Measurements from ENCODE around the gene ATXN2.
"Not testable (repeated sequence)": the region's sequence is repeated elsewhere in the genome, so short reads cannot be mapped to it uniquely, and the experiment has no call there.

ATXN2 gene, protein sequence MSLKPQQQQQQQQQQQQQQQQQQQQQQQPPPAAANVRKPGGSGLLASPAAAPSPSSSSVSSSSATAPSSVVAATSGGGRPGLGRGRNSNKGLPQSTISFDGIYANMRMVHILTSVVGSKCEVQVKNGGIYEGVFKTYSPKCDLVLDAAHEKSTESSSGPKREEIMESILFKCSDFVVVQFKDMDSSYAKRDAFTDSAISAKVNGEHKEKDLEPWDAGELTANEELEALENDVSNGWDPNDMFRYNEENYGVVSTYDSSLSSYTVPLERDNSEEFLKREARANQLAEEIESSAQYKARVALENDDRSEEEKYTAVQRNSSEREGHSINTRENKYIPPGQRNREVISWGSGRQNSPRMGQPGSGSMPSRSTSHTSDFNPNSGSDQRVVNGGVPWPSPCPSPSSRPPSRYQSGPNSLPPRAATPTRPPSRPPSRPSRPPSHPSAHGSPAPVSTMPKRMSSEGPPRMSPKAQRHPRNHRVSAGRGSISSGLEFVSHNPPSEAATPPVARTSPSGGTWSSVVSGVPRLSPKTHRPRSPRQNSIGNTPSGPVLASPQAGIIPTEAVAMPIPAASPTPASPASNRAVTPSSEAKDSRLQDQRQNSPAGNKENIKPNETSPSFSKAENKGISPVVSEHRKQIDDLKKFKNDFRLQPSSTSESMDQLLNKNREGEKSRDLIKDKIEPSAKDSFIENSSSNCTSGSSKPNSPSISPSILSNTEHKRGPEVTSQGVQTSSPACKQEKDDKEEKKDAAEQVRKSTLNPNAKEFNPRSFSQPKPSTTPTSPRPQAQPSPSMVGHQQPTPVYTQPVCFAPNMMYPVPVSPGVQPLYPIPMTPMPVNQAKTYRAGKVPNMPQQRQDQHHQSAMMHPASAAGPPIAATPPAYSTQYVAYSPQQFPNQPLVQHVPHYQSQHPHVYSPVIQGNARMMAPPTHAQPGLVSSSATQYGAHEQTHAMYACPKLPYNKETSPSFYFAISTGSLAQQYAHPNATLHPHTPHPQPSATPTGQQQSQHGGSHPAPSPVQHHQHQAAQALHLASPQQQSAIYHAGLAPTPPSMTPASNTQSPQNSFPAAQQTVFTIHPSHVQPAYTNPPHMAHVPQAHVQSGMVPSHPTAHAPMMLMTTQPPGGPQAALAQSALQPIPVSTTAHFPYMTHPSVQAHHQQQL

DNA sequence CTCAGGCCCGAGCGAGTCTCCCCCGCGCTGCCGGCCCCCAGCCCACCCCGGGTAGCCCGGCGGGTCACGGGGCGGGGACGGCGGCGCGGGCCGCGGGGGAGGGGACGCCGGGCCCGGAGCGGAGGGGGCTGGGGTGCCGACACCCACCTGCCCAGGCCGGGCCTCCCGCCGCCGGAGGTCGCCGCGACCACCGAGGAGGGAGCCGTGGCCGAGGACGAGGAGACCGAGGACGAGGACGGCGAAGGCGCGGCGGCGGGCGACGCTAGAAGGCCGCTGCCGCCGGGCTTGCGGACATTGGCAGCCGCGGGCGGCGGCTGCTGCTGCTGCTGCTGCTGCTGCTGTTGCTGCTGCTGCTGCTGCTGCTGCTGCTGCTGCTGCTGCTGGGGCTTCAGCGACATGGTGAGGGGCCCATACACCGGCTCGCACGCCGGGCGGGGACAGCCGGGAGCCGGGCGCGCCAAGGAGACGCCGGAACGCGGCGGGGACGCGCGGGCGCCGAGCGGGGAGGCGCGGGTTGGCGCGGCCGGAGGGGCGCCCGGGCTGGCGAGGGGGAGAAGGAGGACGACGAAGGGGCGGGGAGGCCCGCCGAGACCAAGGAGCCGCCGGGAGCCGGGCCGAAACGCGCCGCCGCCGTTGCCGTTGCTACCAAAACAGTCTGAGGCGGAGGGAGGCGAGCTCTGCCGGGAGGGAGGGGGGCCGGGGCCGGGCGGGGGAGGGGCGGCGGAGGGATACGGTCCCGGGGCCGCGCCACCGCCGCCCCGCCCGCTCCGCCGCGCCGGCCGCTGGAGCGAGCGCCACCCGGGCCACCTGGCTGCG, at the start of gene ATXN2:
Gene ATXN2, minus strand, starts transcription at position 679 of the 816 bp plus-strand sequence. Its CDS starts 281 bp downstream, at position 398.
- no peak for FAIRE-seq

GRCh38 chr12:111645433-111645832, 46.3 kb upstream of the ATXN2 start:
- no peak for FAIRE-seq

- FAIRE-seq = peak; percentile 58
Observed at GRCh38 chr12:111643427-111643826, 44.3 kb upstream of the ATXN2 start.

DNA sequence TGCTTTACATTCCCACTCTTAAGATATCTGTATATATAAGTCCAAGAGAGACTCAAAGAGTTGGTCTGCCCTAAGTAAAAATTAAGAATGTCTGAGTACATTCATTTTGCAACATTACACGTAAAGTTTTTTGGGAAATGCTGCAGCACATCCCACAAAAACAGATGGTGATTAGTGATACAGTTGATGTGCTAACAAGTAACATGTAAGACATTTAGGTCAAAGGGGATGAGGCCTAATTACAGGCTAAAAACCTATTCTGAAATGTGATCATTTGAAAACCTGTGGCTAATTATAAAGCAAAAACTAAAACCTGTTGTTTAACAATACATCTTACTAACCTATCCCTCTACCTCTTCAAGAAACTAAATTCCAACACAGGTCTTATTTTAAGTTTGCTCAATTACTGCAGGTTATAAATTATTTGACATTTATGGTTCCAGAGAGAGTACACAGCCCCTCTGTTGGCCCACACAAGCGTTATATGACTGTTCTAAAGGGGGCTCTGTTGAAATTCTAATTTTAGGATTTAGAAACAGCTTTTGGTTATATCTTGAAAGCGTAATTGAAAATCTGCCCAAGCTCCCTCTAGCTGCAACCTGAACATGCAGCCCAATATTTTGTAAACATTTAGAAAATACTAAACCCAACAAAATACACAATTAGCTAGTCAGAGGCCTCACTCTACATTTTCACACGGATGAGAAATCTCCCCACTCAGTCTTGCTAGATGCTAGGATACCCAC, 43.7 kb upstream of the ATXN2 start:
- FAIRE-seq = peak; percentile 17

GRCh38 chr12:111640506-111640905, 41.4 kb upstream of the ATXN2 start:
- no peak for FAIRE-seq

- FAIRE-seq = no peak
Observed at GRCh38 chr12:111638556-111638955, 39.4 kb upstream of the ATXN2 start.

- no peak for FAIRE-seq
Observed at GRCh38 chr12:111636209-111636945, 37.3 kb upstream of the ATXN2 start.

- no peak for FAIRE-seq
Observed at GRCh38 chr12:111635524-111635923, 36.4 kb upstream of the ATXN2 start.

DNA sequence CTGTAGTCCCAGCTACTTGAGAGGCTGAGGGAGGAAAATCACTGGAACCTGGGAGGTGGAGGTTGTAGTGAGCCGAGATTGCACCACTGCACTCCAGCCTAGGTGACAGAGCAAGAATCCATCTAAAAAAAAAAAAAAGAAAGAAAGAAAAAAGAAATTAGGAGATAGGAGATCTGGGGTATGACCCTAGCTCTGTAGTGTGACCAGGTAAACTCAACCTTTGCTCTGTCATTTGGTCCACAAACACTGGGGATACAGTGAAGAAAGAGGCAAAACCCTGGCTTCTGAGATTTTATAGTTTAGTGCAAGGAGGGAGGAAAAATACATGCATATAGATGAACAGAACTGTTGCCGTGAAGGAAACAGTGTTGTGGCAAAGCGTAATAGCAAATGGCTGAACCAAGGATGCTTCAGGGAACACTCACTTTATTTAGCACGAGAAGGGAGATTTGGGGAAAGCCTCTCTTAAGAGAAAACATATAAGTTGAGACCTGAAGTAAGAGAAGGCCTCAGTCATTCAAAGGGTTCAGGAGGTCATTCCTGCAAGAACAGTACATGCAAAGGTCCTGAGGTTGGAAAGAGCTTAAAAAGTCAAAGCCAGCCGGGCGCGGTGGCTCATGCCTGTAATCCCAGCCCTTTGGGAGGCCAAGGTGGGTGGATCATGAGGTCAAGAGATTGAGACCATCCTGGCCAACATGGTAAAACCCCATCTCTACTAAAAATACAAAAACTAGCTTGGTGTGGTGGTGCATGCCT, 29.6 kb upstream of the ATXN2 start:
- FAIRE-seq = no peak

GRCh38 chr12:111626230-111626629, 27.1 kb upstream of the ATXN2 start:
- no peak for FAIRE-seq

DNA sequence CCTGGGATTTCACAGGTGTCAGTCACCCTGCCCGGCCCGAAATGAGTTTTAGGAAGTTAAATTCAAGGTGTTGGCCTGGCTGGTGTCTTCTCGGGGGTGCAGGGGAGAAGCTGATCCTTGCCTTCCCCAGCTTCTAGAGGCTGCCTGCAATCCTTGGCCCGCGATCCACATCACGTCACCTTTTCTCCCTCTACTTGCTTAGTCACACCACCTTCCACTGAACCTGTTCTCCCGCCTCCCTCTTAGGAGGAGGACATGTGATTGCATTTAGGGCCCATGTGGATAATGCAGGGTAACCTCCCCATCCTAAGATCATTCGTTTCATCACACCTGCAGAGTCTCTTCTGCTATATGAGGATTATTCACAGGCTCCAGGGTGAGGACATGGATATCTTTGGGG, 25.4 kb upstream of the ATXN2 start:
- no peak for FAIRE-seq

GRCh38 chr12:111617841-111618240, 18.7 kb upstream of the ATXN2 start:
- FAIRE-seq = not testable (repeated sequence)

DNA sequence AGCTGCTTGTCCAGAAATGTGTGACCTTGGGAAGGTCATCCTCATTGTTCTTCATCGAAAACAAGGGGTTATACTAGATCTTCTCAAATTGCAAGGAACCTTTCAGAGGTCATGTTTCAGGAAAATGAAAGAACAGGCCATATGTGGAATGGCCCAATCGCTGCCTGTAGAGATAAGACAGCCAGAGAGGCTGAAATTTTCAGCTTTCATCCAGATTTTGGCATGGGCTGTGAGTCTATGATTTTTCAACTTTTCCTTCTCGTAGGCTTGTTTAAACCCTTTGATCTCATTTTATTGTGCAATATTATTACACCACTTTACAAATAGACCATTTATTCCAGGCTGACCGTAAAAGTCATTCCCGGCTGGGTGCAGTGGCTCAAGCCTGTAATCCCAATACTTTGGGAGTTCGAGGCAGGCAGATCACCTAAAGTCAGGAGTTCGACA, 17.1 kb upstream of the ATXN2 start:
- no peak for FAIRE-seq

DNA sequence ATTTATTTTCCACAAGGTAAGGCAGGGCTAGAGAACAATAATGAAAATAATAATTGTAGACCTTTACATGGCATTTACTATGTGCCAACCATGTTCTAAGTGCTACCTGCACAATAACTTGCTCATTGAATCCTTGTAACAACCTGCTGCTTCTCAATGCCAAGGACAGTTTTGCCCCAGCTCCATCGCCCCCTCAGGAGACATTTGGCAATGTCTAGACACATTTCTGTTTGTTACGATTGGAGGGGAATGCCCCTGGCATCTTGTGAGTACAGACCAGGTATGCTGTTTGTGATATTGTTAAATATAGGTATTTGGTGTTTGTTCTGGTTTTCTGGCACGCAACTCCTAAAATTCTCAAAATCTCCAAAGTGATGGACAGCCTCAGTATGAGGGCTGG, 8.1 kb upstream of the ATXN2 start:
- no peak for FAIRE-seq

GRCh38 chr12:111606767-111607230, 7.7 kb upstream of the ATXN2 start:
- no peak for FAIRE-seq

GRCh38 chr12:111605911-111606766, 7.0 kb upstream of the ATXN2 start:
- no peak for FAIRE-seq

- FAIRE-seq = not testable (repeated sequence)
Observed at GRCh38 chr12:111602857-111603256, 3.7 kb upstream of the ATXN2 start.

DNA sequence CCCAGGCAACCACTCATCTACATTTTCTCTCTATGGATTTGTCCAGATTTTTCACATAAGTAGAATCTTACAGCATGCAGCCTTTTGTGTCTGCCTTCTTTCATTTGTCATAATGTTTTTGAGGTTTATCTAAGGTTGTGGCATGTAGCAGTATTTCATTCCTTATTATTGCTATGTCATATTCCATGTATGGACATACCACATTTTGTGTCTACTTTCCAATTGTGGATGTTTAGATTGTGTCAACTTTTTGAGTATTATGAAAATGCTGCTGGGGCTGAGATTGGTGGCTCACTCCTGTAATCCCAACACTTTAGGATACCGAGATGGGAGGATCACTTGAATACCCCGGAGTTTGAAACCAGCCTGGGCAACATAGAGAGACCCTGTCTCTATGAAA, 3.2 kb upstream of the ATXN2 start:
- FAIRE-seq = no peak

DNA sequence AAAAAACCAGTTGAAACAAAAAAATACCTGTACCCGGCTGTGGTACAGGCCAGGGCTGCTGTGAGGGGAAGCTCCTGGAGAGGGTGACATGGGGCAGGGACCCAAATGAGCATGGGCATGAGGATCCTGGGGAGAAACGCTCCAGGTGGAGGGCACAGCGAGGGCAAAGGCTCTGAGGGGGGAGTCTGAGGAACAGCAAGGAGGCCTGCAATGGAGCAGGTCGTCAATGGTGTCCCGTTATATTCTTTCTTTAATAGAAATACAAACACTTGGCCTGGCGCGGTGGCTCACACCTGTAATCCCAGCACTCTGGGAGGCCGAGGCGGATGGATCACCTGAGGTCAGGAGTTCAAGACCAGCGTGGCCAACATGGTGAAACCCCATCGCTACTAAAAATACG, 1.9 kb upstream of the ATXN2 start:
- not testable (repeated sequence) for FAIRE-seq

Data from islet of Langerhans (tissue), 1 donor.